ENCODE results near the gene SBNO2.

DNA sequence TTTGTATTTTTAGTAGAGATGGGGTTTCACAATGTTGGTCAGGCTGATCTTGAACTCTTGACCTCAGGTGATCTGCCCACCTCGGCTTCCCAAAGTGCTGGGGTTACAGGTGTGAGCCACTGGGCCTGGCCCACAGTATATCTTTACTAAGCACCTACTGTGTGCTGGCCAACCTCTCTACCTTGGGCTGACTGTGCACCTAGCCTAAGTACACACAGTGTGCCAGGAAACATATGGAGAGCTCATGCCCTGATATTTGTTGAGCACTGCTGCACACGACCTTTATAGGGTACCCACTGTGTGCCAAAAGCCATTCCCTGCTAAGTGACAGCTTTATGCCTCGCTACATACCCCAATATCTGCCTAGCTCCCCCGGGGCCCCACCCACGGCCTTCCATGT, 113.4 kb downstream of the SBNO2 start:
- no peak for TF ChIP-seq POLR2A (IDR thresholded peaks at IDR 0.05)
- TF ChIP-seq, protein P1, sequence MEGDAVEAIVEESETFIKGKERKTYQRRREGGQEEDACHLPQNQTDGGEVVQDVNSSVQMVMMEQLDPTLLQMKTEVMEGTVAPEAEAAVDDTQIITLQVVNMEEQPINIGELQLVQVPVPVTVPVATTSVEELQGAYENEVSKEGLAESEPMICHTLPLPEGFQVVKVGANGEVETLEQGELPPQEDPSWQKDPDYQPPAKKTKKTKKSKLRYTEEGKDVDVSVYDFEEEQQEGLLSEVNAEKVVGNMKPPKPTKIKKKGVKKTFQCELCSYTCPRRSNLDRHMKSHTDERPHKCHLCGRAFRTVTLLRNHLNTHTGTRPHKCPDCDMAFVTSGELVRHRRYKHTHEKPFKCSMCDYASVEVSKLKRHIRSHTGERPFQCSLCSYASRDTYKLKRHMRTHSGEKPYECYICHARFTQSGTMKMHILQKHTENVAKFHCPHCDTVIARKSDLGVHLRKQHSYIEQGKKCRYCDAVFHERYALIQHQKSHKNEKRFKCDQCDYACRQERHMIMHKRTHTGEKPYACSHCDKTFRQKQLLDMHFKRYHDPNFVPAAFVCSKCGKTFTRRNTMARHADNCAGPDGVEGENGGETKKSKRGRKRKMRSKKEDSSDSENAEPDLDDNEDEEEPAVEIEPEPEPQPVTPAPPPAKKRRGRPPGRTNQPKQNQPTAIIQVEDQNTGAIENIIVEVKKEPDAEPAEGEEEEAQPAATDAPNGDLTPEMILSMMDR (IDR thresholded peaks at IDR 0.05 in 8 of 11, conservative IDR thresholded peaks at IDR 0.05 in 3 of 11): no peak

All from spleen (tissue), 7 donors.